Panc1 (cell line): ENCODE results near the gene JOSD2. TPM values are rescaled to one million over a fixed set of nuclear protein-coding genes. Genes with fewer than 3 reads are reported as not detected.

Source experiments
- ATAC-seq: fragments of 200-7000 bp; cut with Tn5 transposase; 2 replicates; pipeline ENCODE4 v1.9.1; 2020; ENCODE audit warnings: mild to moderate bottlenecking, moderate library complexity
- BruUV-seq: library from RNA; stranded (reverse); fragments of 400-500 nt; replicated peaks from 2 replicates; lab custom pipeline; 2021; lab: Mats Ljungman, UMichigan
- CTCF ChIA-PET: fragments of 300-600 bp; sonication (Branson Sonifier 250); formaldehyde crosslinking; loops from one replicate; lab custom pipeline; 2022; ENCODE audit warnings: antibody characterized with exemption; lab: Charles Lee
- POLR2A ChIA-PET: fragments of 300-600 bp; sonication (Branson Sonifier 250); formaldehyde crosslinking; loops from one replicate; lab custom pipeline; 2022; ENCODE audit warnings: antibody characterized with exemption; lab: Charles Lee
- DNase-seq: peaks from one replicate; pipeline ENCODE4 v3.0.0-alpha.2; 2010; ENCODE audit warnings: low read depth, low spot score
- H3K27ac ChIP-seq: 2 replicates; pipeline ENCODE4 v1.5.1; 2011; ENCODE audit warnings: mild to moderate bottlenecking, low read length, inconsistent platforms
- H3K27me3 ChIP-seq: fragments of 200-500 bp; sonication (Bioruptor generic); 2 replicates; pipeline ENCODE4 v1.6.0; 2014; ENCODE audit warnings: low read length, inconsistent platforms; ENCODE audit not compliant: control insufficient read depth, insufficient read depth
- H3K36me3 ChIP-seq: fragments of 200-500 bp; sonication (Bioruptor generic); 2 replicates; pipeline ENCODE4 v1.5.1; 2014; ENCODE audit warnings: inconsistent platforms, mild to moderate bottlenecking, low read length, moderate library complexity; ENCODE audit not compliant: control insufficient read depth, insufficient read depth
- H3K4me1 ChIP-seq: 2 replicates; pipeline ENCODE4 v1.5.1; 2011; ENCODE audit warnings: inconsistent platforms, mild to moderate bottlenecking, low read length, moderate library complexity; ENCODE audit not compliant: control insufficient read depth, insufficient read depth
- H3K4me3 ChIP-seq, 2 experiments: 2 replicates each; pipeline ENCODE4 v1.5.1; 2011 to 2012; ENCODE audit warnings: low read depth in 2 of 2, low read length in 2 of 2, mild to moderate bottlenecking in 2 of 2, inconsistent platforms in 1 of 2, moderate library complexity in 1 of 2
- H3K9me3 ChIP-seq: fragments of 200-500 bp; sonication (Bioruptor generic); 2 replicates; pipeline ENCODE4 v1.5.1; 2014; ENCODE audit warnings: low read depth, mild to moderate bottlenecking, inconsistent platforms, low read length, moderate library complexity; ENCODE audit not compliant: control insufficient read depth, insufficient read depth
- POLR2AphosphoS5 ChIP-seq: IDR thresholded peaks from 2 replicates; pipeline ENCODE4 v1.6.1; 2012; ENCODE audit warnings: mild to moderate bottlenecking, low read depth, low read length, moderate library complexity
- SIN3A ChIP-seq: IDR thresholded peaks from 2 replicates; pipeline ENCODE4 v1.6.1; 2012; ENCODE audit warnings: low read depth, mild to moderate bottlenecking, low read length, moderate library complexity, borderline replicate concordance; ENCODE audit not compliant: insufficient read depth
- TCF7L2 ChIP-seq: IDR thresholded peaks from 2 replicates; pipeline ENCODE4 v1.6.1; 2011; ENCODE audit warnings: mild to moderate bottlenecking, low read depth, low read length, inconsistent platforms
- in situ Hi-C: cut with HindIII; loops from 2 replicates; pipeline ENCODE4 v1.10.0; 2016; ENCODE audit warnings: low sequenced_read_pairs, low pct_unique_long_range_greater_than_20kb
- intact Hi-C: fragments of 100-400 bp; cut with micrococcal nuclease; formaldehyde crosslinking; loops from one replicate; pipeline ENCODE4 v1.10.0; 2022; ENCODE audit not compliant: unreplicated experiment
- total RNA-seq: library from RNA; stranded (reverse); gene quantifications from one replicate; pipeline ENCODE4 v1.2.1, GENCODE V29; 2021; ENCODE audit not compliant: unreplicated experiment
- TF ChIP-seq, protein P1 (sequence below), 2 experiments: IDR thresholded peaks; 2 replicates each; pipeline ENCODE4 v1.6.1; 2011 to 2012; ENCODE audit warnings: low read depth in 2 of 2, control low read depth in 1 of 2, low read length in 1 of 2, mild to moderate bottlenecking in 1 of 2, moderate library complexity in 1 of 2; ENCODE audit not compliant: insufficient read depth in 1 of 2
- TF ChIP-seq, protein P2 (sequence below): fragments of 450-650 bp; IDR thresholded peaks from 2 replicates; pipeline ENCODE4 v1.5.1; 2017; ENCODE audit warnings: mild to moderate bottlenecking

JOSD2 gene
- total RNA-seq, 1 experiment from 2014 or later, result 51.8 TPM

DNA sequence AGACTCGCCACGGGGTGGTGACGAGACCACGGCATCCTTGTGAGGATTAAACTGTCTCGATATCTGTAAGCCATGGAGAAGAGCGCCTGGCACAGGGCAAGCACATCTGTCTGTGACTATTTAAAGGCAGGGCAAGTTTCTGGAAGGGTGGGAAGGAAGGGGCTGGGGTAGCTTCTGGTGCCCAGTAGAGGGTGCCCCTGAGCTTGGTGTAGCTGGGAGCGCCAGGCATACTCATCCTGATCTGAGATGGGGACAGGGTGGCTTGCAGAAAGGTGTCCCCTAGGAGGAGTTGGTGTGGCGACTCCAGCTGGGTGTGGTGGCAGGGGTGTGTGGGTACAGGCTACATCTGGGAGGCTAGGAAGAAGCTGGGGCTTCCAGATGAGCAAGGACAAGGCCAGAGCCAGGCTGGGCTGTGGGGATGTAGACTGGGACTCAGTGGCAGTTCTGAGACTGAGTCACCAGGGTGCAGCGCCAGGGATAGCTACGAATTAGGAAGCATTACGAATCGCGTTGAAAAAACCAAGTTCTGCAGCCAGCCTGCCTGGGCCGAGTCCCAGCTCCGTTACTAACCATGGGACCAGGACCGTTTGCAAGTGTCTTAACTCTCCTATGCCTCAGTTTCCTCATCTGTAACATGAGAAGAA, 25.8 kb upstream of the JOSD2 start:
- no peaks in the 10 kb centered on the region for H3K4me1 ChIP-seq
- intact Hi-C loops, result loop anchor here (5.0 kb wide), 1 partner anchor 246 kb away; no protein-coding TSS in a partner anchor
- ChIA-PET CTCF (interaction anchor here (0.6 to 1.5 kb wide), 4 partner anchors 15 to 27 kb away, joined by 3 to 4 read pairs (median 3); no protein-coding TSS in a partner anchor), POLR2A (no interaction called here)
- no TSS peak for BruUV-seq
- DNase-seq (no peak), ATAC-seq (no peak; the same call in 1 of the 2 replicates)
- TF ChIP-seq TCF7L2, result no peak
- TF ChIP-seq, protein P1, sequence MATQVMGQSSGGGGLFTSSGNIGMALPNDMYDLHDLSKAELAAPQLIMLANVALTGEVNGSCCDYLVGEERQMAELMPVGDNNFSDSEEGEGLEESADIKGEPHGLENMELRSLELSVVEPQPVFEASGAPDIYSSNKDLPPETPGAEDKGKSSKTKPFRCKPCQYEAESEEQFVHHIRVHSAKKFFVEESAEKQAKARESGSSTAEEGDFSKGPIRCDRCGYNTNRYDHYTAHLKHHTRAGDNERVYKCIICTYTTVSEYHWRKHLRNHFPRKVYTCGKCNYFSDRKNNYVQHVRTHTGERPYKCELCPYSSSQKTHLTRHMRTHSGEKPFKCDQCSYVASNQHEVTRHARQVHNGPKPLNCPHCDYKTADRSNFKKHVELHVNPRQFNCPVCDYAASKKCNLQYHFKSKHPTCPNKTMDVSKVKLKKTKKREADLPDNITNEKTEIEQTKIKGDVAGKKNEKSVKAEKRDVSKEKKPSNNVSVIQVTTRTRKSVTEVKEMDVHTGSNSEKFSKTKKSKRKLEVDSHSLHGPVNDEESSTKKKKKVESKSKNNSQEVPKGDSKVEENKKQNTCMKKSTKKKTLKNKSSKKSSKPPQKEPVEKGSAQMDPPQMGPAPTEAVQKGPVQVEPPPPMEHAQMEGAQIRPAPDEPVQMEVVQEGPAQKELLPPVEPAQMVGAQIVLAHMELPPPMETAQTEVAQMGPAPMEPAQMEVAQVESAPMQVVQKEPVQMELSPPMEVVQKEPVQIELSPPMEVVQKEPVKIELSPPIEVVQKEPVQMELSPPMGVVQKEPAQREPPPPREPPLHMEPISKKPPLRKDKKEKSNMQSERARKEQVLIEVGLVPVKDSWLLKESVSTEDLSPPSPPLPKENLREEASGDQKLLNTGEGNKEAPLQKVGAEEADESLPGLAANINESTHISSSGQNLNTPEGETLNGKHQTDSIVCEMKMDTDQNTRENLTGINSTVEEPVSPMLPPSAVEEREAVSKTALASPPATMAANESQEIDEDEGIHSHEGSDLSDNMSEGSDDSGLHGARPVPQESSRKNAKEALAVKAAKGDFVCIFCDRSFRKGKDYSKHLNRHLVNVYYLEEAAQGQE (IDR thresholded peaks at IDR 0.05; ENCODE audit: insufficient read depth in 1 of 2, low read depth in 2 of 2, low read length in 1 of 2), result no peak
- TF ChIP-seq POLR2AphosphoS5, result no peak
- no peak for TF ChIP-seq SIN3A
- TF ChIP-seq, protein P2, sequence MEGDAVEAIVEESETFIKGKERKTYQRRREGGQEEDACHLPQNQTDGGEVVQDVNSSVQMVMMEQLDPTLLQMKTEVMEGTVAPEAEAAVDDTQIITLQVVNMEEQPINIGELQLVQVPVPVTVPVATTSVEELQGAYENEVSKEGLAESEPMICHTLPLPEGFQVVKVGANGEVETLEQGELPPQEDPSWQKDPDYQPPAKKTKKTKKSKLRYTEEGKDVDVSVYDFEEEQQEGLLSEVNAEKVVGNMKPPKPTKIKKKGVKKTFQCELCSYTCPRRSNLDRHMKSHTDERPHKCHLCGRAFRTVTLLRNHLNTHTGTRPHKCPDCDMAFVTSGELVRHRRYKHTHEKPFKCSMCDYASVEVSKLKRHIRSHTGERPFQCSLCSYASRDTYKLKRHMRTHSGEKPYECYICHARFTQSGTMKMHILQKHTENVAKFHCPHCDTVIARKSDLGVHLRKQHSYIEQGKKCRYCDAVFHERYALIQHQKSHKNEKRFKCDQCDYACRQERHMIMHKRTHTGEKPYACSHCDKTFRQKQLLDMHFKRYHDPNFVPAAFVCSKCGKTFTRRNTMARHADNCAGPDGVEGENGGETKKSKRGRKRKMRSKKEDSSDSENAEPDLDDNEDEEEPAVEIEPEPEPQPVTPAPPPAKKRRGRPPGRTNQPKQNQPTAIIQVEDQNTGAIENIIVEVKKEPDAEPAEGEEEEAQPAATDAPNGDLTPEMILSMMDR, result no peak
- H3K4me3 ChIP-seq, result no peak overlapping the region
- H3K9me3 ChIP-seq, result no peaks in the 10 kb centered on the region
- H3K27me3 ChIP-seq, result no peaks in the 10 kb centered on the region
- no peak overlapping the region for H3K27ac ChIP-seq
- no peaks in the 10 kb centered on the region for H3K36me3 ChIP-seq
- in situ Hi-C loops, result no loop called here

DNA sequence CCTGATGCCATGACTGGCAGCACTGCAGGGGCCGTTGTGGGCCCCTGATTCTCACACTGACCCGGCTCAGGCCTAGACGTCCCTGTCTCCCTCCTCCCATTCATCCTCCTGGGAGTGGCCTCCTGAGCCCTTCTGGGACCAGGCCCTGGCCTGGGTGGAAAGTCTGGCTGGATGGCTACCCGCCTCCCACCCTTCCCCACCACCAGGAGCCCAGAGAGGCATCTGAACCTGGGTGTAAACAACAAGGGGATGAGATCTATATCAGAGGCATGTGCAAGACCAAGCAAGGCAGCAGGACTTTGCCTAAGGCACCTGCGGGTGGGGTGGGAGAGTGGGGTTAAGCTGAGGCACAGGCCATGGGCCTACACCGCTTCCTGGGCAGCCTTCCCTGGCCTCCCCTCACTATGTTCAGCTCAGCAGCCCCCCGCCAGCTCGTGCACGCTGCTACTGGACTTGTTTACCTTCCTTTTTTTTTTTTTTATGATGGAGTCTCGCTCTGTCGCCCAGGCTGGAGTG, 24.7 kb upstream of the JOSD2 start:
- H3K9me3 ChIP-seq, result no peaks in the 10 kb centered on the region
- intact Hi-C loops (loop anchor here (5.0 kb wide), 1 partner anchor 247 kb away; no protein-coding TSS in a partner anchor), in situ Hi-C loops (no loop called here)
- BruUV-seq, result no TSS peak
- no peak for DNase-seq
- ChIA-PET CTCF (no interaction called here), POLR2A (no interaction called here)
- H3K36me3 ChIP-seq, result no peaks in the 10 kb centered on the region
- H3K27ac ChIP-seq, result no peak overlapping the region
- H3K27me3 ChIP-seq, result no peaks in the 10 kb centered on the region
- no peak for ATAC-seq
- no peaks in the 10 kb centered on the region for H3K4me1 ChIP-seq
- H3K4me3 ChIP-seq, result no peak overlapping the region
- TF ChIP-seq TCF7L2, result no peak
- no peak for TF ChIP-seq POLR2AphosphoS5
- TF ChIP-seq, protein P1 (IDR thresholded peaks at IDR 0.05; ENCODE audit: insufficient read depth in 1 of 2, low read depth in 2 of 2, low read length in 1 of 2), result no peak
- TF ChIP-seq, protein P2, result no peak
- TF ChIP-seq SIN3A, result no peak
